Nephron (organoid): Measurements from ENCODE around the gene MYO1H.
A peak's percentile ranks its signal among the peaks of the same experiment; 100 is the strongest.

Source experiments
- H3K27ac Mint-ChIP-seq, 3 experiments: 2 replicates each; pipeline ENCODE4 v1.8.0; 2020; ENCODE audit warnings: mixed read lengths in 3 of 3, mild to moderate bottlenecking in 2 of 3, moderate library complexity in 1 of 3
- H3K27me3 Mint-ChIP-seq: 2 replicates; pipeline ENCODE4 v1.8.0; 2021; ENCODE audit warnings: low read depth, mild to moderate bottlenecking, moderate library complexity, mixed read lengths
- H3K36me3 Mint-ChIP-seq: 2 replicates; pipeline ENCODE4 v1.8.0; 2020; ENCODE audit warnings: low read depth, mixed read lengths
- H3K4me1 Mint-ChIP-seq: 2 replicates; pipeline ENCODE4 v1.8.0; 2020; ENCODE audit warnings: mixed read lengths
- H3K4me3 Mint-ChIP-seq, 3 experiments: 2 replicates each; pipeline ENCODE4 v1.8.0; 2020; ENCODE audit warnings: mild to moderate bottlenecking in 3 of 3, mixed read lengths in 3 of 3, moderate library complexity in 2 of 3
- H3K9me3 Mint-ChIP-seq: 2 replicates; pipeline ENCODE4 v1.8.0; 2020; ENCODE audit warnings: mixed read lengths
- CTCF ChIP-seq, 3 experiments: fragments of 200-600 bp; sonication (generic); IDR thresholded peaks; one replicate each; pipeline ENCODE4 v1.5.0; 2021; ENCODE audit warnings: antibody characterized with exemption in 3 of 3; ENCODE audit not compliant: unreplicated experiment in 3 of 3

The MYO1H gene

GRCh38 chr12:109476807-109477184 lies 129.1 kb downstream of the MYO1H start:
- peaks cover 32% of the 10 kb centered on the region for H3K4me1 Mint-ChIP-seq
- H3K27me3 Mint-ChIP-seq, result no peaks in the 10 kb centered on the region
- peak overlapping the region; percentile 94 to 96 (median 96) for H3K4me3 Mint-ChIP-seq
- H3K36me3 Mint-ChIP-seq, result no peaks in the 10 kb centered on the region
- H3K9me3 Mint-ChIP-seq, result no peaks in the 10 kb centered on the region
- H3K27ac Mint-ChIP-seq, result peak overlapping the region; percentile 100
- TF ChIP-seq CTCF (IDR thresholded peaks at IDR 0.05; ENCODE audit: unreplicated experiment in 3 of 3), result no peak

- peaks cover 32% of the 10 kb centered on the region for H3K4me1 Mint-ChIP-seq
- peak within 1 kb of the TSS; percentile 100 for H3K27ac Mint-ChIP-seq
- H3K9me3 Mint-ChIP-seq, result no peaks in the 10 kb centered on the region
- H3K36me3 Mint-ChIP-seq, result no peaks in the 10 kb centered on the region
- H3K4me3 Mint-ChIP-seq, result peak within 1 kb of the TSS; percentile 94 to 96 (median 96)
- TF ChIP-seq CTCF (IDR thresholded peaks at IDR 0.05; ENCODE audit: unreplicated experiment in 3 of 3), result no peak
- H3K27me3 Mint-ChIP-seq, result no peaks in the 10 kb centered on the region
Measured at GRCh38 chr12:109477185-109477962, 129.7 kb downstream of the MYO1H start, which contains the start of the genes KCTD10 and UBE3B. Gene KCTD10, minus strand, starts transcription at chr12:109477300. Its CDS starts 38 bp downstream, at chr12:109477262. Gene UBE3B, plus strand, starts transcription at chr12:109477634. Its CDS starts 5,918 bp downstream, at chr12:109483552.

GRCh38 chr12:109477963-109478315 lies 130.2 kb downstream of the MYO1H start:
- peaks cover 32% of the 10 kb centered on the region for H3K4me1 Mint-ChIP-seq
- TF ChIP-seq CTCF (IDR thresholded peaks at IDR 0.05; ENCODE audit: unreplicated experiment in 3 of 3), result no peak
- no peaks in the 10 kb centered on the region for H3K36me3 Mint-ChIP-seq
- H3K27me3 Mint-ChIP-seq, result no peaks in the 10 kb centered on the region
- no peaks in the 10 kb centered on the region for H3K9me3 Mint-ChIP-seq
- peak overlapping the region; percentile 100 for H3K27ac Mint-ChIP-seq
- peak overlapping the region; percentile 94 to 96 (median 96) for H3K4me3 Mint-ChIP-seq

DNA sequence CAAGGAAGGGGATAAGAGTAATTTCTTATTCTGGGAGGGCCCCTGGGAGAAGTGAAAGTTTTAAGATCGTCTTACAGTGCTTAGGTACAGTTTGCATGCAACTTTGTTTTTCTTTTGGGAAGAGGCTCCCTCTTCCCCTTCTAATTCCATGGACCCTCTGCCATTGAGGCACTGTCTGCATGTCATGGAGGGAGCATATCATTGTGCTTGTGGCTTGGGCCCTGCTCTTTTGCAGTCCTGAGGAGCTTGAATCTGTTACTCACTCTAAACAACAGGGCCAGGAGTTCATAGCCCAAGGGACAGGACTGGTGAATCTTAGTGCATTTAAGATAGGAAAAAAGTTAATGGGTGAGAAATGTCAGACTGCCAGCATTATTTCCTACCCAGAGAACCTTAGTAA lies 132.1 kb downstream of the MYO1H start:
- peaks cover 26% of the 10 kb centered on the region for H3K4me1 Mint-ChIP-seq
- H3K27me3 Mint-ChIP-seq, result no peaks in the 10 kb centered on the region
- H3K4me3 Mint-ChIP-seq, result peak overlapping the region; percentile 94 to 96 (median 96)
- H3K9me3 Mint-ChIP-seq, result no peaks in the 10 kb centered on the region
- TF ChIP-seq CTCF (IDR thresholded peaks at IDR 0.05; ENCODE audit: unreplicated experiment in 3 of 3), result no peak
- no peak overlapping the region for H3K27ac Mint-ChIP-seq
- H3K36me3 Mint-ChIP-seq, result peaks cover 10% of the 10 kb centered on the region

DNA sequence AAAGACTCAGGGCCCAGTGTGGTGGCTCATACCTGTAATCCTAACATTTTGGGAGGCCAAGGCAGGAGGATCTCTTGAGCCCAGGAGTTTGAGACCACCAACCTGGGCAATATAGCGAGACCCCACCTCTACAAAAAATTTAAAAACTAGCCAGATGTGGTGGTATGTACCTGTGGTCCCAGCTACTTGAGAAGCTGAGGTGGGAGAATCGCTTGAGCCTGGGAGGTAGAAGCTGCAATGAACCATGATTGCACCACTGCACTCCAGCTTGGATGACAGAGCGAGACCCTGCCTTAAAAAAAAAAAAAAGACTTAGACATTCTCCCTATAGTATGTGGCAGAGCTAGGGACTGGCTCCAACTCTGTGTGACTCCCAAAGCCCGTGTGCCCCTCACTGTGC lies 132.7 kb downstream of the MYO1H start:
- Mint-ChIP-seq H3K27me3 (no peaks in the 10 kb centered on the region), H3K36me3 (peaks cover 16% of the 10 kb centered on the region), H3K27ac (no peak overlapping the region), H3K4me1 (peaks cover 26% of the 10 kb centered on the region), H3K4me3 (peak overlapping the region; percentile 1 to 96 (median 59)), H3K9me3 (no peaks in the 10 kb centered on the region)
- TF ChIP-seq CTCF (IDR thresholded peaks at IDR 0.05; ENCODE audit: unreplicated experiment in 3 of 3), result no peak

GRCh38 chr12:109481863-109482262 lies 134.2 kb downstream of the MYO1H start:
- no peaks in the 10 kb centered on the region for H3K27me3 Mint-ChIP-seq
- H3K4me1 Mint-ChIP-seq, result peaks cover 12% of the 10 kb centered on the region
- H3K36me3 Mint-ChIP-seq, result peaks cover 28% of the 10 kb centered on the region
- TF ChIP-seq CTCF (IDR thresholded peaks at IDR 0.05; ENCODE audit: unreplicated experiment in 3 of 3), result no peak
- no peaks in the 10 kb centered on the region for H3K9me3 Mint-ChIP-seq
- H3K27ac Mint-ChIP-seq, result no peak overlapping the region
- no peak overlapping the region for H3K4me3 Mint-ChIP-seq
